Measurements from ENCODE around the gene FIGNL2. TPM values are rescaled to one million over a fixed set of nuclear protein-coding genes. Genes with fewer than 3 reads are reported as not detected.

Gene FIGNL2
- total and polyA plus RNA-seq, 2 of the 13 experiments (the other 11 are each of a cell fraction or from before 2014, with no cell fraction given): 0.82 to 1.00 TPM

DNA sequence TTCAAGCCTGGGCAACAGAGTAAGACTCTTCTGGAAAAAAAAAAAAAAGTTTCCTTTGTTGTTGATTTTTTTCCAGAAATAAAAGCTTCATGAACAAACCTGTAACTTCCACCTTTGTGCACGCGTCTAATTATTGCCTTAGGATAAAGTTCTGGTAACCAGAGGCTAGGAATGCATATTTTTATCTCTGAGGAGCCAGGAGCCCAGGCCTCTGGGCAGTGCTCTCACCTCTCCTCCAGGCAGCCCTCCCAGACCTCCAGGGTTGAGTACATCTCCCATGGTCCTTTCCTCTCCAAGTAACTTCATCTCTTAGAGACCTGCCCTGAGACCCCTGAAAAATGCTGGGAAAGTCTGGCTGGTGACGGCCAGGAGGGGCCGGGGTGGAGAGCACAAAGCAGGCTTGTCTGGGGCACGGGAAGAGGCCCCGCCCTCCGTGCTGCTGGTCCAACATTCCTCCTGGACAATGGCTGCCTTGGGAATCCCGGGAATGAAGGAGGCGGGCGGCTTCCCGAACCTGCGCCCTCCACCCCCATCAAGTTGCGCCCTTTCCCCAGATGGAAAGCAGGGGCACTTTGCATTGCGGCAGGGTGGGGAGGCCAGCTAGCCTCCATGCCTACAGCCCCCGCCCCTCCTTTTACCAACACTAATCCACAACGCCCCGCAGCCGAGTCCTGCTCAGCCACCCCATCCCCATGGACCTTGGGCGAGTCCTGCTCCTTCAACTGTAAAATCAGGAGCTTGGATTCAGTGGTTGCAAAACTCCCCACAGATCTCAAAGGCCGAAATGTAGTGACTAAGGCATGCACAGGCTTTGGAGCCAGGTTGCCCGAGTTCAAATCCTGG lies 7.3 kb upstream of the FIGNL2 start (continued):
- TF ChIP-seq, protein P1, sequence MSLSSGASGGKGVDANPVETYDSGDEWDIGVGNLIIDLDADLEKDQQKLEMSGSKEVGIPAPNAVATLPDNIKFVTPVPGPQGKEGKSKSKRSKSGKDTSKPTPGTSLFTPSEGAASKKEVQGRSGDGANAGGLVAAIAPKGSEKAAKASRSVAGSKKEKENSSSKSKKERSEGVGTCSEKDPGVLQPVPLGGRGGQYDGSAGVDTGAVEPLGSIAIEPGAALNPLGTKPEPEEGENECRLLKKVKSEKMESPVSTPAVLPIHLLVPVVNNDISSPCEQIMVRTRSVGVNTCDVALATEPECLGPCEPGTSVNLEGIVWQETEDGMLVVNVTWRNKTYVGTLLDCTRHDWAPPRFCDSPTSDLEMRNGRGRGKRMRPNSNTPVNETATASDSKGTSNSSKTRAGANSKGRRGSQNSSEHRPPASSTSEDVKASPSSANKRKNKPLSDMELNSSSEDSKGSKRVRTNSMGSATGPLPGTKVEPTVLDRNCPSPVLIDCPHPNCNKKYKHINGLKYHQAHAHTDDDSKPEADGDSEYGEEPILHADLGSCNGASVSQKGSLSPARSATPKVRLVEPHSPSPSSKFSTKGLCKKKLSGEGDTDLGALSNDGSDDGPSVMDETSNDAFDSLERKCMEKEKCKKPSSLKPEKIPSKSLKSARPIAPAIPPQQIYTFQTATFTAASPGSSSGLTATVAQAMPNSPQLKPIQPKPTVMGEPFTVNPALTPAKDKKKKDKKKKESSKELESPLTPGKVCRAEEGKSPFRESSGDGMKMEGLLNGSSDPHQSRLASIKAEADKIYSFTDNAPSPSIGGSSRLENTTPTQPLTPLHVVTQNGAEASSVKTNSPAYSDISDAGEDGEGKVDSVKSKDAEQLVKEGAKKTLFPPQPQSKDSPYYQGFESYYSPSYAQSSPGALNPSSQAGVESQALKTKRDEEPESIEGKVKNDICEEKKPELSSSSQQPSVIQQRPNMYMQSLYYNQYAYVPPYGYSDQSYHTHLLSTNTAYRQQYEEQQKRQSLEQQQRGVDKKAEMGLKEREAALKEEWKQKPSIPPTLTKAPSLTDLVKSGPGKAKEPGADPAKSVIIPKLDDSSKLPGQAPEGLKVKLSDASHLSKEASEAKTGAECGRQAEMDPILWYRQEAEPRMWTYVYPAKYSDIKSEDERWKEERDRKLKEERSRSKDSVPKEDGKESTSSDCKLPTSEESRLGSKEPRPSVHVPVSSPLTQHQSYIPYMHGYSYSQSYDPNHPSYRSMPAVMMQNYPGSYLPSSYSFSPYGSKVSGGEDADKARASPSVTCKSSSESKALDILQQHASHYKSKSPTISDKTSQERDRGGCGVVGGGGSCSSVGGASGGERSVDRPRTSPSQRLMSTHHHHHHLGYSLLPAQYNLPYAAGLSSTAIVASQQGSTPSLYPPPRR (CRISPR knock-in tag; IDR thresholded peaks at IDR 0.05; ENCODE audit: borderline replicate concordance): no peak
- TF ChIP-seq MED8 (CRISPR knock-in tag; IDR thresholded peaks at IDR 0.05; ENCODE audit: insufficient replicate concordance) (no peak), HNRNPLL (IDR thresholded peaks at IDR 0.05; ENCODE audit: low read depth, low read length, poor library complexity, severe bottlenecking) (peak; percentile 37), RBAK (CRISPR knock-in tag; IDR thresholded peaks at IDR 0.05) (no peak), EP300 (IDR thresholded peaks at IDR 0.05; ENCODE audit: low read depth in 2 of 2, low read length in 2 of 2) (peak in 1 of 2 experiments; percentile 16; a peak in 1 of 4 replicates), EP300 (CRISPR knock-in tag; IDR thresholded peaks at IDR 0.05; ENCODE audit: borderline replicate concordance) (no peak), TSC22D2 (CRISPR knock-in tag; IDR thresholded peaks at IDR 0.05; ENCODE audit: borderline replicate concordance) (no peak), SRF (IDR thresholded peaks at IDR 0.05; ENCODE audit: low read depth, low read length) (no peak), NR2C2 (CRISPR knock-in tag; IDR thresholded peaks at IDR 0.05; ENCODE audit: borderline replicate concordance) (no peak), SMAD3 (CRISPR knock-in tag; IDR thresholded peaks at IDR 0.05) (no peak), SIN3B (IDR thresholded peaks at IDR 0.05; ENCODE audit: low read length) (no peak), ZNF382 (CRISPR knock-in tag; IDR thresholded peaks at IDR 0.05; ENCODE audit: borderline replicate concordance) (no peak), ZNF550 (CRISPR knock-in tag; IDR thresholded peaks at IDR 0.05; ENCODE audit: borderline replicate concordance) (no peak), HDAC2 (CRISPR knock-in tag; IDR thresholded peaks at IDR 0.05) (no peak)
- TF ChIP-seq, protein P2, sequence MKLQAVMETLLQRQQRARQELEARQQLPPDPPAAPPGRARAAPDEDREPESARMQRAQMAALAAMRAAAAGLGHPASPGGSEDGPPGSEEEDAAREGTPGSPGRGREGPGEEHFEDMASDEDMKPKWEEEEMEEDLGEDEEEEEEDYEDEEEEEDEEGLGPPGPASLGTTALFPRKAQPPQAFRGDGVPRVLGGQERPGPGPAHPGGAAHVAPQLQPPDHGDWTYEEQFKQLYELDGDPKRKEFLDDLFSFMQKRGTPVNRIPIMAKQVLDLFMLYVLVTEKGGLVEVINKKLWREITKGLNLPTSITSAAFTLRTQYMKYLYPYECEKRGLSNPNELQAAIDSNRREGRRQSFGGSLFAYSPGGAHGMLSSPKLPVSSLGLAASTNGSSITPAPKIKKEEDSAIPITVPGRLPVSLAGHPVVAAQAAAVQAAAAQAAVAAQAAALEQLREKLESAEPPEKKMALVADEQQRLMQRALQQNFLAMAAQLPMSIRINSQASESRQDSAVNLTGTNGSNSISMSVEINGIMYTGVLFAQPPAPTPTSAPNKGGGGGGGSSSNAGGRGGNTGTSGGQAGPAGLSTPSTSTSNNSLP (IDR thresholded peaks at IDR 0.05; ENCODE audit: low read depth, low read length): no peak
- TF ChIP-seq, protein P3, sequence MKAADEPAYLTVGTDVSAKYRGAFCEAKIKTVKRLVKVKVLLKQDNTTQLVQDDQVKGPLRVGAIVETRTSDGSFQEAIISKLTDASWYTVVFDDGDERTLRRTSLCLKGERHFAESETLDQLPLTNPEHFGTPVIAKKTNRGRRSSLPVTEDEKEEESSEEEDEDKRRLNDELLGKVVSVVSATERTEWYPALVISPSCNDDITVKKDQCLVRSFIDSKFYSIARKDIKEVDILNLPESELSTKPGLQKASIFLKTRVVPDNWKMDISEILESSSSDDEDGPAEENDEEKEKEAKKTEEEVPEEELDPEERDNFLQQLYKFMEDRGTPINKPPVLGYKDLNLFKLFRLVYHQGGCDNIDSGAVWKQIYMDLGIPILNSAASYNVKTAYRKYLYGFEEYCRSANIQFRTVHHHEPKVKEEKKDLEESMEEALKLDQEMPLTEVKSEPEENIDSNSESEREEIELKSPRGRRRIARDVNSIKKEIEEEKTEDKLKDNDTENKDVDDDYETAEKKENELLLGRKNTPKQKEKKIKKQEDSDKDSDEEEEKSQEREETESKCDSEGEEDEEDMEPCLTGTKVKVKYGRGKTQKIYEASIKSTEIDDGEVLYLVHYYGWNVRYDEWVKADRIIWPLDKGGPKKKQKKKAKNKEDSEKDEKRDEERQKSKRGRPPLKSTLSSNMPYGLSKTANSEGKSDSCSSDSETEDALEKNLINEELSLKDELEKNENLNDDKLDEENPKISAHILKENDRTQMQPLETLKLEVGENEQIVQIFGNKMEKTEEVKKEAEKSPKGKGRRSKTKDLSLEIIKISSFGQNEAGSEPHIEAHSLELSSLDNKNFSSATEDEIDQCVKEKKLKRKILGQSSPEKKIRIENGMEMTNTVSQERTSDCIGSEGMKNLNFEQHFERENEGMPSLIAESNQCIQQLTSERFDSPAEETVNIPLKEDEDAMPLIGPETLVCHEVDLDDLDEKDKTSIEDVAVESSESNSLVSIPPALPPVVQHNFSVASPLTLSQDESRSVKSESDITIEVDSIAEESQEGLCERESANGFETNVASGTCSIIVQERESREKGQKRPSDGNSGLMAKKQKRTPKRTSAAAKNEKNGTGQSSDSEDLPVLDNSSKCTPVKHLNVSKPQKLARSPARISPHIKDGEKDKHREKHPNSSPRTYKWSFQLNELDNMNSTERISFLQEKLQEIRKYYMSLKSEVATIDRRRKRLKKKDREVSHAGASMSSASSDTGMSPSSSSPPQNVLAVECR (CRISPR knock-in tag; IDR thresholded peaks at IDR 0.05; ENCODE audit: borderline replicate concordance): no peak

Data from HepG2 (cell line).